ENCODE data around the gene CNR2. TPM values are rescaled to one million over a fixed set of nuclear protein-coding genes. Genes with fewer than 3 reads are reported as not detected.

CNR2 gene
- polyA plus RNA-seq, 1 donor = 0.06 TPM

DNA sequence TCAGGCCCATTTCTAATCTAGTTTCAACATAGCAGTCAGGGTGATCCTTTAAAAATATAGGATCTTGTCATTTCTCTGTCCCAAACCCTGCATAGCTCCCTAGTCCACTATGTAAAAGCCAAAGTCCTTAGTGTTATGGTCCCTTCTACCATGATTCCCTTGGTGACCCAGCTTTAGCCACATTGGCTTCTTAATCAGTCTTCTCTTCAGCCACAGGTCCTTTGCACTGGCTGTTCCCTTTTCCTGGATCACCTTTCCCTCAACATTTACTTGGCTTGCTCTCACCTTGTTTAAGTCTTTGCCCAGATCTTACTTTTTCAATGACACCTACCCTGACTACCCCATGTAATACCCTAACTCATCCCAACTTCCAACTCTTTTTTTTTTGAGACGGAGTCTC is 33.4 kb downstream of the CNR2 start:
- no peaks in the 10 kb centered on the region for H3K36me3 ChIP-seq (ENCODE audit: control insufficient read depth, insufficient read depth, low read length)
- WGBS (ENCODE audit: insufficient coverage, low lambda C conversion rate) = no CpG with 5 or more reads among the region's 1 CpG

DNA sequence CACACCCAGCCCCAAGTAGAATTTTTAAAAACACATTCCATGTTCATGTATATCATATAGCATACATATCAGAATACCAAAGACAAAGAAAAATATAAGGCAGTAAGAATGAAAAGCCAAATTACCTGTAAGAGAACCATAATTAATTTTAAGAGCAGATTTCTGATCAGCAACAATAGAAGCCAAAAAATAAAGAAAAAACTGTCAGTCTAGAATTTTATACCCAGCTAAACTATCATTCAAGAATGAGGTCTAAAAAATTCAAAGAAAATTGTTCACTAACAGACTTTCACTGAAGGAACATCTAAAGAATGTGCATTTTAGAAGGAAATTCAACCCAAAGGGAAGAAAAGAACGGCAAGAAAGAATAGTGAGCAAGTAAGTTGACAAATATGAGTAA is 34.5 kb downstream of the CNR2 start:
- Histone ChIP-seq H3K27ac (ENCODE audit: low read length) (no peak overlapping the region), H3K4me3 (ENCODE audit: low read length) (no peak overlapping the region), H3K4me1 (ENCODE audit: control insufficient read depth, insufficient read depth, low read length) (no peaks in the 10 kb centered on the region), H3K9me3 (ENCODE audit: control insufficient read depth, low read depth, low read length) (peaks cover 11% of the 10 kb centered on the region), H3K27me3 (ENCODE audit: control insufficient read depth, insufficient read depth, low read length) (no peaks in the 10 kb centered on the region), H3K36me3 (ENCODE audit: control insufficient read depth, insufficient read depth, low read length) (no peaks in the 10 kb centered on the region)
- DNase-seq = no peak
- WGBS (ENCODE audit: insufficient coverage, low lambda C conversion rate) = 88% methylated on average over 1 of the region's 1 CpG

More for the DNA sequence above, 33.4 kb downstream of the CNR2 start:
- no peaks in the 10 kb centered on the region for H3K4me1 ChIP-seq (ENCODE audit: control insufficient read depth, insufficient read depth, low read length)
- peaks cover 11% of the 10 kb centered on the region for H3K9me3 ChIP-seq (ENCODE audit: control insufficient read depth, low read depth, low read length)
- no peak overlapping the region for H3K4me3 ChIP-seq (ENCODE audit: low read length)
- DNase-seq = no peak
- no peaks in the 10 kb centered on the region for H3K27me3 ChIP-seq (ENCODE audit: control insufficient read depth, insufficient read depth, low read length)
- H3K27ac ChIP-seq (ENCODE audit: low read length) = no peak overlapping the region

DNA sequence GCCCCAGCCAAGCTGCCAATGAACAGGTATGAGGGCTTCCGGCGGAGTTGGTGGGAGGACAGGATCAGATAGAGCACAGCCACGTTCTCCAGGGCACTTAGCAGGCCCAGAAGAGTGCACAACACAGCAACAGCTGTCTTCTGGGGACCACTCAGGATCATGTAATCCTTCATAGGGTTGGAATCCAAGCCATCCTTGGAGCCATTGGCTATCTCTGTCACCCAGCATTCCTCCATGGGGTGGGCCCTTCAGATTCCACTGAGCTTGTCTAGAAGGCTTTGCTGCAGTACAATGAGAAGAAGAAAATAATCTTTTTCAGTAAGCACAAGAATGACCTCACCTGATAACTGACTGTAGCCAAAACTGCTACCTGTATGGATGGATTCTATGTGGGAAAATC is 37.8 kb downstream of the CNR2 start:
- no peak for DNase-seq
- no peak overlapping the region for H3K4me3 ChIP-seq (ENCODE audit: low read length)
- no peaks in the 10 kb centered on the region for H3K36me3 ChIP-seq (ENCODE audit: control insufficient read depth, insufficient read depth, low read length)
- H3K9me3 ChIP-seq (ENCODE audit: control insufficient read depth, low read depth, low read length) = peaks cover 11% of the 10 kb centered on the region
- no peak overlapping the region for H3K27ac ChIP-seq (ENCODE audit: low read length)
- H3K4me1 ChIP-seq (ENCODE audit: control insufficient read depth, insufficient read depth, low read length) = no peaks in the 10 kb centered on the region
- WGBS (ENCODE audit: insufficient coverage, low lambda C conversion rate) = no CpG with 5 or more reads among the region's 3 CpGs
- no peaks in the 10 kb centered on the region for H3K27me3 ChIP-seq (ENCODE audit: control insufficient read depth, insufficient read depth, low read length)

DNA sequence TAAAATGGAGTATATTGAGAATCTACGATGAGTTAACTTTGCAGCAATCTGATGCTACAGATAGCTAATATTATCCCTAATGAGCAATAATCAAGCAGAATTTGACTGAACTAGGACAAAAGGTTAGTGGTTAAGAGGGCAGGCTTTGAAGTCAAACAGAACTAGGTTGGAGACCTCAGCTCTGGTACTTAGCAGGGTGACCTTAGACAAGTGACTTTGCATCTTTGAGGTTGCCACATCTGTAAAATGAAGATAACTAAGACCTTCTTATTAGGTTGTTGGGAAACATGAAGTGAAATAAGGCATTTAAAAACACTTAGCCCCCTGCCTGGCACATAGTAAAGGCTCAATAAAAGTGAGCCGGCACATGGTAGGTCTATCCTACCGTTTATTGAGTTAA is 40.7 kb downstream of the CNR2 start:
- Histone ChIP-seq H3K27ac (ENCODE audit: low read length) (no peak overlapping the region), H3K4me1 (ENCODE audit: control insufficient read depth, insufficient read depth, low read length) (peaks cover under 1% of the 10 kb centered on the region), H3K4me3 (ENCODE audit: low read length) (no peak overlapping the region), H3K36me3 (ENCODE audit: control insufficient read depth, insufficient read depth, low read length) (no peaks in the 10 kb centered on the region), H3K9me3 (ENCODE audit: control insufficient read depth, low read depth, low read length) (no peaks in the 10 kb centered on the region), H3K27me3 (ENCODE audit: control insufficient read depth, insufficient read depth, low read length) (peaks cover 5% of the 10 kb centered on the region)
- DNase-seq = no peak
- WGBS (ENCODE audit: insufficient coverage, low lambda C conversion rate) = 100% methylated on average over 1 of the region's 3 CpGs

DNA sequence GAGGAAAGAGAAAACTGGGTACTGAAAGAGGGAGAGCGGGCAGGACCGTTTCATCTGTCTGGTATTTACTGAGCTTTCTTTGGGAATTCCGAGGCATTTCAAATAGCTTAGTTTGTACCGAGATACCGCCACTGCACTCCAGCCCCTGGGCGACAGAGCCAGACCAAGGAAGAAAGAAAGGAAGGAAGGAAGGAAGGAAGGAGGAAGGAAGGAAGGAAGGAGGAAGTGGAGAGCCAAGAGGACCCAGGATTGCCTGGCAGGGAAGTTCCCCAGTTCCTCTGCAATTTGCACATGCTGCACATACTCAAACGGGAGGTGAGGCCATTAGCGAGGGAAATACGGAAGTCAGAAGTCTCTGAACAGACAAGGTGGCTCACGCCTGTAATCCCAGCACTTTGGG is 44.1 kb downstream of the CNR2 start:
- Histone ChIP-seq H3K4me1 (ENCODE audit: control insufficient read depth, insufficient read depth, low read length) (peaks cover 18% of the 10 kb centered on the region), H3K27ac (ENCODE audit: low read length) (no peak overlapping the region), H3K4me3 (ENCODE audit: low read length) (peak overlapping the region; percentile 79), H3K27me3 (ENCODE audit: control insufficient read depth, insufficient read depth, low read length) (peaks cover 5% of the 10 kb centered on the region), H3K36me3 (ENCODE audit: control insufficient read depth, insufficient read depth, low read length) (peaks cover 6% of the 10 kb centered on the region), H3K9me3 (ENCODE audit: control insufficient read depth, low read depth, low read length) (no peaks in the 10 kb centered on the region)
- WGBS (ENCODE audit: insufficient coverage, low lambda C conversion rate) = 33% methylated on average over 3 of the region's 10 CpGs
- no peak for DNase-seq

DNA sequence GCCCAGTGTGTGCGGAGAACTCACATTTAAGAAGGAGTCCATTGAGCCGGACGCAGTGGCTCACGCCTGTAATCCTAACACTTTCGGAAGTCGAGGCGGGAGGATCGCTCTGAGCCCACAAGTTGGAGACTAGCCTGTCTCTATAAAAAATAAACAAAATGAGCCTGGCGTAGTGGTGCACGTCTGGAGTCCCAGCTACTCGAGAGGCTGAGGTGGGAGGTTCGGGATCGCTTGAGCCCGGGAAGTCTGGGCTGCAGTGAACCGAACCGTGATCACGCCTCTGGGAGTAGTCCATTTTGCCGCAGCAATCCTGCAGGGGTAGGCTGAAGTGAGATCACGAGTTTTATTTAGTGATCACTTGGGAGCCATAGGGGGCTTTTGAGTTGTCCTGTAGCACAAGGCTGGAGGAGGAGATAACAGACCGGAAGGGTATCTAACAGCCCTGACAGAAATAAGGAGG is 44.6 kb downstream of the CNR2 start:
- peaks cover 7% of the 10 kb centered on the region for H3K36me3 ChIP-seq (ENCODE audit: control insufficient read depth, insufficient read depth, low read length)
- peak overlapping the region; percentile 79 for H3K4me3 ChIP-seq (ENCODE audit: low read length)
- no peaks in the 10 kb centered on the region for H3K9me3 ChIP-seq (ENCODE audit: control insufficient read depth, low read depth, low read length)
- WGBS (ENCODE audit: insufficient coverage, low lambda C conversion rate) = no CpG with 5 or more reads among the region's 20 CpGs
- peak in 1 of 2 donors; percentile 13 for DNase-seq
- H3K27ac ChIP-seq (ENCODE audit: low read length) = no peak overlapping the region
- peaks cover 18% of the 10 kb centered on the region for H3K4me1 ChIP-seq (ENCODE audit: control insufficient read depth, insufficient read depth, low read length)
- peaks cover 5% of the 10 kb centered on the region for H3K27me3 ChIP-seq (ENCODE audit: control insufficient read depth, insufficient read depth, low read length)

DNA sequence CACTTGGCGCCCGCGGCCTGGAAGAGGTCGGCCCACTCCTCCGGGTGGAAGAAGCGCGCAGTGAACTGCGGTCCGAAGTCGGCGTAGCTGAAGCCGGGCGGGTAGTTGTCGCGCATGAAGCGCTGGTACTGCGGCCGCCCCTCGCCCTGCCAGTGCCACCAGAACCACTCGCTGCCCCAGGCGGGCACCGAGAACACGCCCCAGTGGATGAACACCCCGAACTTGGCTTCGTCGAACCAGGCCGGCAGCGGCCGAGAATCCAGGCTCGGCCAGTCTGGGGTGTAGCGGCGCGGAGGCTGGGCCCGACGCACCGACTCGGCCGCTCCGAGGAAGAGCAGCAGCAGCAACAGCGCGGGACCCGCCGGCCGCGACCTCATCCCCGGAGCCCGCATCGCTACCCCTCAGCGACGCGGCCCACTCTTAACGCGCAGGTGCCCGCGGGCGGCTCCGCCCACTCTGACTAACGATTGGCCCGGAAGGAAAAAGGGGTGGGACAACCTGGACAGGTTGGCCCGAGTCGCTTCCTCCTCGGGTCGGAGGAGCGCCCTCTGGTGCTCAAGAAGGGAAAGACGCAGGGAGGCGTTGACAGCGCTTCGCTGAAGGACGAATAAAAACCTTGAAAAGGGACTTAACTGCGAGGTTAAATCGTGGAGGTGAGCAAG is 45.1 kb downstream of the CNR2 start, which contains the start of gene FUCA1:
Gene FUCA1 (minus strand): TSS at position 396 of the 662 bp plus-strand sequence. CDS start 4 bp downstream, at position 392.
- Histone ChIP-seq H3K9me3 (ENCODE audit: control insufficient read depth, low read depth, low read length) (no peaks in the 10 kb centered on the region), H3K27ac (ENCODE audit: low read length) (peak within 1 kb of the TSS; percentile 77), H3K27me3 (ENCODE audit: control insufficient read depth, insufficient read depth, low read length) (peaks cover 5% of the 10 kb centered on the region), H3K4me3 (ENCODE audit: low read length) (peak within 1 kb of the TSS; percentile 79), H3K36me3 (ENCODE audit: control insufficient read depth, insufficient read depth, low read length) (peaks cover 8% of the 10 kb centered on the region), H3K4me1 (ENCODE audit: control insufficient read depth, insufficient read depth, low read length) (peaks cover 18% of the 10 kb centered on the region)
- WGBS (ENCODE audit: insufficient coverage, low lambda C conversion rate) = no CpG with 5 or more reads among the region's 71 CpGs
- DNase-seq = peak; percentile 94 to 95

DNA sequence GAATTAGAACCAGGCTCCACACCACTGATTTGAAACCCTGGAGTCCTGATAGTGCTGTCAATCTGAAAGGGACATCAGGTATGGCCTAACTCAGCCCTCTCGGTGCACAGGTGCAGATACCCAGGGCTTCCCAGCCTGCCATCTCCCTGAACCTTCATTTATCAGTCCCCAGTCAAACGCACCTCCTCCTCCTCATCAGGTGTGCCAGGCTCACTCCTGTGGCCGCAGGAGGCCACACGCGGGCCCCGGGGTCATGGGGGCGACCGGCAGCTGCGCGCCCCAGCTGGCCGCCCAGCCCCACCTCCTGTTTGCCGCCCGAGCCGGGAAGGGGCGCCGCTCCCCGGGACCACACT is 45.6 kb downstream of the CNR2 start:
- DNase-seq = peak in 1 of 2 donors; percentile 4

DNA sequence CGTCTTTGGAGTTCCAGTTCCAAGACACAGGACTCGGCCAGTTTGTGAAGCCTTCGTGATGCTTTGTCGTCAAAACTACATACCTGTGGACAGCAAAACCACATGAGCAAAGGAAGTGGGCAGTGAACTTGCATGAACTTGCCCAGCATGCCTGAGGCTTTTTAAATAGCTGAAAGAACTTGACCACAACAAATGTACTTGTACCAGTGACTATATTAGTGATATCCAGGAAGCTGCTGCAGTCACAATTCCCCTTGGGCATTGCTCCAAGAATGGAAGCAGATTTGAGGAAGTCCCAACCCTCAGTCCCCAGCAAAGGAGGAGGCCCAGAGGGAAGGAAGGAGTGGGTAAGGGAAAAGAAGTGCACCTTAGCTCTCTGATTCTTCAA is 47.6 kb downstream of the CNR2 start:
- peak in 1 of 2 donors; percentile 6 for DNase-seq
- no peaks in the 10 kb centered on the region for H3K9me3 ChIP-seq (ENCODE audit: control insufficient read depth, low read depth, low read length)
- H3K36me3 ChIP-seq (ENCODE audit: control insufficient read depth, insufficient read depth, low read length) = peaks cover 22% of the 10 kb centered on the region
- no CpG with 5 or more reads among the region's 4 CpGs for WGBS (ENCODE audit: insufficient coverage, low lambda C conversion rate)
- H3K4me1 ChIP-seq (ENCODE audit: control insufficient read depth, insufficient read depth, low read length) = peaks cover 18% of the 10 kb centered on the region
- H3K4me3 ChIP-seq (ENCODE audit: low read length) = no peak overlapping the region
- H3K27ac ChIP-seq (ENCODE audit: low read length) = no peak overlapping the region
- H3K27me3 ChIP-seq (ENCODE audit: control insufficient read depth, insufficient read depth, low read length) = peaks cover 5% of the 10 kb centered on the region

More for the DNA sequence above, 45.6 kb downstream of the CNR2 start:
- H3K36me3 ChIP-seq (ENCODE audit: control insufficient read depth, insufficient read depth, low read length) = peaks cover 13% of the 10 kb centered on the region
- no peaks in the 10 kb centered on the region for H3K9me3 ChIP-seq (ENCODE audit: control insufficient read depth, low read depth, low read length)
- H3K4me1 ChIP-seq (ENCODE audit: control insufficient read depth, insufficient read depth, low read length) = peaks cover 18% of the 10 kb centered on the region
- peak overlapping the region; percentile 77 for H3K27ac ChIP-seq (ENCODE audit: low read length)
- H3K4me3 ChIP-seq (ENCODE audit: low read length) = peak overlapping the region; percentile 79
- H3K27me3 ChIP-seq (ENCODE audit: control insufficient read depth, insufficient read depth, low read length) = peaks cover 5% of the 10 kb centered on the region
- WGBS (ENCODE audit: insufficient coverage, low lambda C conversion rate) = no CpG with 5 or more reads among the region's 17 CpGs

DNA sequence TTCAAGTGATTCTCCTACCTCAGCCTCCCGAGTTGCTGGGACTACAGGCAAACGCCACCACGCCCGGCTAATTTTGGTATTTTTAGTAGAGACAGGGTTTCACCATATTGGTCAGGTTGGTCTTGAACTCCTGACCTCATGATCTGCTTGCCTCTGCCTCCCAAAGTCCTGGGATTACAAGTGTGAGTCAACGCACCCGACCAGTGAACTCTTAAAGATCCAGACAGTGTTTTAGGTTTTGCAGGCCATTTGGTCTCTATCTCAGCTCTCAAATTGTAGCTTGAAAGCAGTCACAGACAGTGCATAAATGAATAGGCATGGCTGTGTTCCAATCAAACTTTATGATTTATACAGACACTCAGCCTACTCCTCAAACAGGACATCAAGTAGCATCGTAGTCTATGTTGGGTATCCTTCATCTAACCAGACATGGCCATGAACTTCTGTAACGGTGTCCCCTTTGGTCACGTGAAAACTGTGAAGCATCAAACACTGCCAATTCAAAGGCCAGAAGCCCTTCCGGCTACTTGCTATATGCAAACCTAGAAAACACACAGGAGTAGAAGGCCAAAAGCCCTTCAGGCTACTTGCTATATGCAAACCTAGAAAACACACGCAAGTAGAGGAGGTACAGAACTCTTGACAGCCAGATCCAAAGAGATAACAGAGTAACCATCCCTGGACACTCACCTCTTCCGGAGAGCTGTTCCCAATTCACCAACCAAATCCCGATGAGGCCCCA is 48.2 kb downstream of the CNR2 start:
- H3K4me3 ChIP-seq (ENCODE audit: low read length) = no peak overlapping the region
- H3K36me3 ChIP-seq (ENCODE audit: control insufficient read depth, insufficient read depth, low read length) = peaks cover 23% of the 10 kb centered on the region
- no peak for DNase-seq
- no peak overlapping the region for H3K27ac ChIP-seq (ENCODE audit: low read length)
- H3K4me1 ChIP-seq (ENCODE audit: control insufficient read depth, insufficient read depth, low read length) = peaks cover 18% of the 10 kb centered on the region
- H3K27me3 ChIP-seq (ENCODE audit: control insufficient read depth, insufficient read depth, low read length) = peaks cover 5% of the 10 kb centered on the region
- 100% methylated on average over 2 of the region's 13 CpGs for WGBS (ENCODE audit: insufficient coverage, low lambda C conversion rate)
- H3K9me3 ChIP-seq (ENCODE audit: control insufficient read depth, low read depth, low read length) = no peaks in the 10 kb centered on the region

Data from large intestine (tissue), 3 donors.